Right forelimb (tissue), 1 donor: ENCODE measurements around the gene SFTPA1.
"Not testable (repeated sequence)": the region's sequence is repeated elsewhere in the genome, so short reads cannot be mapped to it uniquely, and the experiment has no call there.

Experiments
- DNase-seq: peaks from one replicate; pipeline ENCODE4 v3.0.0-alpha.2; 2018

Gene SFTPA1

DNA sequence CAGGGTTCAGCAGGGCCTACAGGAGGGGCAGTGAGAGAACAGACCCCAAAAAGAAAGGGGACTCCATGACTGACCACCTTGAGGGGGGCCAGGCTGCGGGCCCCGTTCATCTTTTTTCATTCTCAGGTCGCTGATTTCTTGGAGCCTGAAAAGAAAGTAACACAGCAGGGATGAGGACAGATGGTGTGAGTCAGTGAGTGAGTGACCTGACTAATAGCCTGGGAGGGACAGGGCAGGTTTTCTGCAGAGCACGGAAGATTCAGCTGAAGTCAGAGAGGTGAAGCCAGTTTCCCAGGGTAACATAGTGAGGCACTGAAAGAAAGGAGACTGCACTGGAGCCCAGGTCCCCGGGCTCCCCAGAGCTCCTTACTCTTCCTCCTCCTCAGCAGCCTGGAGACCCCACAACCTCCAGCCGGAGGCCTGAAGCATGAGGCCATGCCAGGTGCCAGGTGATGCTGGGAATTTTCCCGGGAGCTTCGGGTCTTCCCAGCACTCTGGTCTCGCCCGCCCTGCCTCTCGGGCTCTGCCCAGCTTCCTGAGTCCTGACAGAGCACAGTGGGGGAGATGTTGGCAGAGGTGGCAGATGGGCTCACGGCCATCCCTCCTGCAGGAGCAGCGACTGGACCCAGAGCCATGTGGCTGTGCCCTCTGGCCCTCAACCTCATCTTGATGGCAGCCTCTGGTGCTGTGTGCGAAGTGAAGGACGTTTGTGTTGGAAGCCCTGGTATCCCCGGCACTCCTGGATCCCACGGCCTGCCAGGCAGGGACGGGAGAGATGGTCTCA lies 646 bp downstream of the SFTPA1 start:
- DNase-seq = not testable (repeated sequence)

DNA sequence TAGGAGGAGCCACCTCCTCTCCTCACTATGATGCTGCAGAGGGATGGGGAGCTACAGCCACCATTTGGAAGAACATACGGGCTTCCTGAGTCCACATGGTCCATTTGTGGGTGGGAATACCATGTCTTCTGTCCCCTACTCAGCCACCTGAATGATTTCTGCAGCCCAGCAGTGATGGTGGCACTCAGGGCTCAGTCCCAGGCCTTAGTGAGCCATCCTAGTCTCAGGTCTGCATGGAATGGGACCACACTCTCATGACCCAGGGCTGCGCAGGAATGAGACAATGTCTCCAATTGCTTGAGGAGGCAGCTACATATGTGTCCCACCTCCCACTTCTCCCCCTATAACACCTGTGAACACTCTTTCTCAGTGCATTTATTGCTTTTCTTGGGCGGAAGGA lies 4.8 kb downstream of the SFTPA1 start:
- DNase-seq = no peak

DNA sequence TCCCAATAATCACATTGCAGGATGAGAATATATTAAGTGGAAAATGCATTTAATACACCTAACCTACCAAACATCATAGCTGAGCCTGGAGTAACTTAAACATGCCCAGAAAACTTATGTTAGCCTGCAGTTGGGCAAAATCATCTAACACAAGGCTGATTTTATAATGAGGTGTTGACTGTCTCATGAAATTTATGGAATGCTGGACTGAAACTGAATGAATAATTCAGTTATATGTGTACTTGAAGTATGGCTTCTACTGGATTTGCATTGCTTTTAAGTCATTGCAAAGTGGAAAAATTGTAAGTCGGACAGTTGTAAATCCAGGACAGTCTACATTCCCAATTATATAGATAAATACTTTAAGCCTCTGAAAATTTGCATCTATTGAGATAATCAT lies 5.4 kb downstream of the SFTPA1 start:
- DNase-seq = no peak

DNA sequence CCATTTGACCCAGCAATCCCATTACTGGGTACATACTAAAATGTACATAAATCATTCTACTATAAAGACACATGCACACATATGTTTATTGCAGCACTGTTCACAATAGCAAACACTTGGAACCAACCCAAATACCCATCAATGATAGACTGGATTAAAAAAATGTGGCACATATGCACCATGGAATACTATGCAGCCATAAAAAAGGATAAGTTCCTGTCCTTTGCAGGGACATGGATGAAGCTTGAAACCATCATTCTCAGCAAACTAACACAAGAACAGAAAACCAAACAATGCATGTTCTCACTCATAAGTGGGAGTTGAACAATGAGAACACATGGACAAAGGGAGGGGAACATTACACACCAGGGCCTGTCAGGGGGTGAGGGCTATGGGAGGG lies 12.9 kb downstream of the SFTPA1 start:
- not testable (repeated sequence) for DNase-seq

DNA sequence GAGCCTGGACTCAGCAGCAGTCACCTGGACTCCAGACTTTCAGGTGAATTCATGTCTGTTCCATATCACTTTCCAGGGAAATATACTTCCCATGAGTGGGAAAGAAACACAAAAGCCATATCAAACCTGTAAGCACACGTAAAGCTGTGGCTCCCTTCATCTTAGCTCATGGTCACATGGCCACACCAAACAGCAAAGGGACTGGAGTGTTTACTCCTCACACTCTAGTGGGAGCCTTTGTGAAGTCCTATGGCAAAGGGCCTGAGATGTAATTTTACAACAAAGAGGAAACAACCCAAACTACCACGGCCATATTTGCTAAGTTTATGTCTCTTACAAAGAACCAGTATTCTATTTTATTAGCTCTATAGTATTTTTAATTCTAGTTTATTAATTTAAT lies 16.3 kb downstream of the SFTPA1 start:
- no peak for DNase-seq

DNA sequence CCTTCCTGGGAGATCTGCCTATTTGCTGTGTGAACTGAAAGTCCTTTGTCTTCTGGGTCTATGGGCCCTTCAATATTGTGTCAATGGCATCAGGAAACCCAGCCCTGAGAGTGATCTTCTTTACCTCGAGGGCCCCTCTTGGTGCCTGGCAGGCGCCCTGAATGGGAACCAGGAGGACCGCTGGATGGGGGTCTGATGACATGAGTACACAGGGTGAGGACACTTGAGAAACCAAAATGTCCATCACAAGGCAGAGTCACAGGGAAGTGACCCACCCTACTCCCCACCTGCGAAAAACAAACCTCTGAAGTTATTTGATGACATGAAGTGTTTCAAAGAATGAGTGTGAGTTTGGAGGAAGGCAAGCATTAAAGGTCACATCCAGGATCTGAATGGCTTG lies 17.3 kb downstream of the SFTPA1 start:
- no peak for DNase-seq

DNA sequence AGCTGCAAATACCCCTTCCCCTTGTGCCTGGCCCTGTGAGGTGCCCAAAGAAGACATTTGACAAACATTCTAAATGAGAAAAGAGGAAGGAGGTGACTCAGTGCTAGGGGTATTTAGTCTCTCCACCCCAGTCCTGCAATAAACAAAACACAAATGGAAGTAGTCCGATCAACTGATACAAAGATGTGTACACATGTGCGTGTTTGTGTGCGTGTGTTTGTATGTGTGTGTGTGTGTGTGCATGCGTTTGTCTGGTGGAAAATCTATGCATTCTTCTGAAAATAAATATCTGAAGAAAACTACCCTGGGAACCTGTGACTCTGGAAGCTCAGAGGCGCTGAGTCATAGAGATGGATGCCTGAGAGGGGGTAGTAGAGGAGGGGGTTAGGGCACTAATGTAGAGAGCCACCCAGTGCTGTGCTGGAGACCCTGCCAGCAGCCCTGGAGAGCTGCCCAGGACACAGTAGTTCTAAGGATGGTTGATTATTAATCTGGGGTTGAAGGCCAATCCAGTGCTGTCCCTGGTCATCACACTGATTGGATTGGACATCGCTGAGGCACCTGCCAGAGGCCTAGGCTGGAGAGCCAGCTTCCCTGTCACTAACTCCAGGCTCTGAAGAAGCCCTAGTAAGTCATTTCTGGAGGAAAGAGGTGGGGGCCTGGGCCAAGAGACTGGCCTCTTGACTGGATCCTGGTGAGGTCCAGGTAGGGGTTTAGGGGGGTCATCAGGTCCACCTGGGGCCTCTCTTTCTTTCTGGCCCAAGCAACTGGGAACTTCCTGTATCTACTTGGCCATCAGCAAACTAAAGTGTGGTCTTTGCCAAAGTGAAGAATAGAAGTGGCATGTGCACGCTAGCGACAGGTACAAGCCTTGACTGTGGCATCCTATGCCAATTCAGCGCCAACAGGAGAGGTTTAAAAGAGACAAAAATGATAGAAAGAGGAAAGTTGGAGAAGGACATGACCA lies 18.5 kb downstream of the SFTPA1 start:
- DNase-seq = no peak

DNA sequence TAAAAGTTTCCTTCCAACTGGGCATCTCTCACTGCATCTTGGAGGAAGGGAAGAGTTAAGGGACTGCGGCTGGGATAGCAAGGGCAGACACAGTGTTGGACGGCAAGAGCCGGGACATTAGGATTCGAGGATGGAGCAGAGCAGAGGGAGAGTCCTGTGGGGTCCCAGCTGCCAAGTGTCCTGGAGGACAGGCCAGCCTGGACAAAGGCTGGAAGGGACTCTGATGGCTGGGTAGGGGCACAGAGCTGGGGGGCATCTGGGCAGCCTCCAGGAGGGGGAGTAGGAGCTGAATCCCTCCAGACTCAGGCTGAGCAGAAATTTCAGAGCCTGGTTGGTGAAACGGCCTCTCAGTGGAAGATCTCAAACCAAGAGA lies 19.2 kb downstream of the SFTPA1 start:
- DNase-seq = no peak

DNA sequence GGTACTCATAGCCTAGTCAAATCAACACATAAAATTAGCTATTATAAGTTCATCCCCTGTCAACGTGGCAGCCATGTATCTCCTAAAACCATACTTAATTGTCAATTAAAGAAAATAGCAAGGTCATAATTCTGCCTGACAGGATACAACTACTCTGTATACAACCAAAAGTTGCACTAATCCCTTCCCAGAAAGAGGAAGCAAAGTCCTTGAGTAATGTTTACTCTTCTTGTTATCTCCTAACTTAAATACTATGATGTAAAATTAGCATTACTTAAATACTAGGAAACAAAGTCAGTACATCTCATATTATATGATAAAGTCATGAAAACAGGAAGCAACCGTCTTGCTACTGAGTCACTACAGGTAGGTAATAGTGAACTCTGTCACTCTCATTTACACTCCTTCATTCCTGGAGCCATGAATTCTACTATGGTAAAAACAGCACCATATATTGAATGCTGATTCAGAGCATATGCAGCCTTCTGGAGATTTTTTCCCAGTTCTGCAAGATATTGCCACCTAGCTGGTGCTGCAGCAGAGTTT lies 26.0 kb downstream of the SFTPA1 start:
- DNase-seq = not testable (repeated sequence)

DNA sequence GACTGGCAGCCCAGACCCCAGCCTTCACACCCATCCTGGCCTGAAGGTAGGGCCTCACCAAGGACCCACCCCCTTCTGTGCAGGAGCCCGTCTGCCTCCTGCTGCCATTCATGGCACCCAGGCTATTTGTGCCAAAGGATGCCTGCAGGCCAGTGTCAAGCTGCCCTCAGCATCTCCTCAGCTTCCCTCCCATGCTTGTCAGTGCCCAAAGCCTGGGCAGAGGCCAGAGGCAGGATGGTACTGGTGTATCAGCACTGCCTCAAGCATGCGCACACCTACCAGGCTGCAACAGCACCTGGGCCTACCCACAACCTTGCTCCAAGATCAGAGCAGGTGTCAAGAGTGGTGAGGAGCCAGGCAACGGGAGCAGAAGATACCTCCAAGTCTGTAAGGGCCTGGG lies 27.6 kb downstream of the SFTPA1 start:
- no peak for DNase-seq

DNA sequence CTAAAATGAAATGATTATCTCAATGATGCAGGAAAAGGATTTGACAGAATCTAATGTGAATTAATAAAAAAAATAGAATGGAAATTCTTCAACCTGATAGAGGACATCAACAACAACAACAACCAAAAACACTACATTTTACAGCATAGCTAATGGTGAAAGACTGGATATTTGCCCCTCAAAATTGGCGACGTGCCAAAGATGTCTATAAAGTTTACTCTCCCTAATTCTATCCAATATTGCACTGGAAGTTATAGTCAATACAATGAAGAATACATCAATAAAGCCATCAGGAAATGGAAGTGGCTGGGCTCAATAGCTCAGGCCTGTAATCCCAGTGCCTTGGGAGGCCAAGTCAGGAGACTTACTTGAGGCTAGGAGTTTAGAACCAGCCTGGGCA lies 42.0 kb downstream of the SFTPA1 start:
- DNase-seq = not testable (repeated sequence)

DNA sequence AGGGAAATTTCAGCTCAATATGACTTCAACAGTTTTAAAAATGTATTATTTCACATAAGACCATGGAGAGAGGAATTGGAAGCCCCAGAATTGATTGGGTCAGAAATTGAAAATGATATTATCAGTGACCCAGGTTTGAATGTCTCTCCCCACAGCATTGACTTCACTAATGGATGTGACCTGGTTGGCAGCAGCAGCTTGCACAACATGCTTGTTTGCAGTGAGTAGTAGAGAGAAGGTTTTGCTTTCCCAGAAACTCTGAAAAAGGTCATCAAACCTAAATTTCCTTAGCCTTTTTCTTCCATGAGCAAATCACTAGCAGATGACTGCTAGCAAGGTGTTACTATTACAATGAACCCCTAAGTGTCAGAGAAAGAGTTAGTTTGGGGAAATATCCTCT lies 52.5 kb downstream of the SFTPA1 start:
- DNase-seq = not testable (repeated sequence)

DNA sequence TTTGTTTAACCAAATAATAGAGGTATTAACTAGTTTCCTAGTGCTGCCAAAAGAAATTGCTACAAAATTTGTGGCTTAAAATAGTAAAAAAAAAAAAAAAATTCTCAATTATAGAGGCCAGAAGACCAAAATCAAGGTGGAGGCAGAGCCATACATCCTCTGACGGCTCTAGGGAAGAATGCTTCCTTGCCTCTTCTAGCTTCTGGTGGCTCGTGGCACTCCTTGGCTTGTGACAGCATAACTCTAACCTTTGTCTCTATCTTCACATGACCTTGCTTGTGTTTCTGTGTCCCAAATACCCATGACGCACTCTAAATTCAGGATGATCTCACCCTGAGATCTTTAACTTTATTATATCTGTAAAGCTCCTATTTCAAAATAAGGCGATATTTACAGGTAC lies 53.9 kb downstream of the SFTPA1 start:
- not testable (repeated sequence) for DNase-seq
